ENCODE measurements around the gene ACBD4. TPM values are rescaled to one million over a fixed set of nuclear protein-coding genes. Genes with fewer than 3 reads are reported as not detected.
A peak's percentile ranks its signal among the peaks of the same experiment; 100 is the strongest.
"Not testable (repeated sequence)": the region's sequence is repeated elsewhere in the genome, so short reads cannot be mapped to it uniquely, and the experiment has no call there.

ACBD4 gene
- total RNA-seq, 2 donors from 2014 or later = 20.8 to 21.1 TPM

DNA sequence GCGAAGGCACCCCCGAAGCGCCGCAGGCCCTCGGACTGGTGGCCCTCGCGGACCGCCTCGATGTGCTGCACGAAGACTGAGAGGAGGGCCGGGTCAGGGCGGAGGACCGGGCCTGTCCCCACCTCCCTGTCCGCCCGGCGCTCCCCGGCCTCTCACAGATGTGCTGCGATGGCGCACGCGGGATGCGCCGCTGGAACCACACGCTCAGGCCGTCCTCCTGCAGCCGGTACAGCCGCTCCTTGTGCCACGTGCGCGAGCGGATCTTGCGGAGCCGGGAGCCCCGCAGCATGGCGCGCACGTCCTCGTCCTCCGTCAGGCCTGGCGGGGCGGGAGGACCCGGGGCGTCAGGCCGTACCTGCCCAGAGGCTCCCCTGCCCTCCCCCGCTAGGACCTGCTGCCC, 14.4 kb upstream of the ACBD4 start:
- Histone ChIP-seq H3K36me3 (replicated peaks in 1 of 2; ENCODE audit: insufficient read depth in 1 of 2, low read depth in 2 of 2) (no peaks in the 10 kb centered on the region), H3K27me3 (no peaks in the 10 kb centered on the region), H3K4me3 (no peak overlapping the region), H3K9me3 (no peaks in the 10 kb centered on the region), H3K27ac (no peak overlapping the region), H3K4me1 (no peaks in the 10 kb centered on the region)
- WGBS, 2 donors = 81 to 93% methylated on average over 11 to 45 of the region's 45 CpGs
- TF ChIP-seq CTCF (IDR thresholded peaks at IDR 0.05) = no peak
- no peak for DNase-seq
- intact Hi-C loops (cut with DNase I) = no loop called here
- no peak for ATAC-seq

DNA sequence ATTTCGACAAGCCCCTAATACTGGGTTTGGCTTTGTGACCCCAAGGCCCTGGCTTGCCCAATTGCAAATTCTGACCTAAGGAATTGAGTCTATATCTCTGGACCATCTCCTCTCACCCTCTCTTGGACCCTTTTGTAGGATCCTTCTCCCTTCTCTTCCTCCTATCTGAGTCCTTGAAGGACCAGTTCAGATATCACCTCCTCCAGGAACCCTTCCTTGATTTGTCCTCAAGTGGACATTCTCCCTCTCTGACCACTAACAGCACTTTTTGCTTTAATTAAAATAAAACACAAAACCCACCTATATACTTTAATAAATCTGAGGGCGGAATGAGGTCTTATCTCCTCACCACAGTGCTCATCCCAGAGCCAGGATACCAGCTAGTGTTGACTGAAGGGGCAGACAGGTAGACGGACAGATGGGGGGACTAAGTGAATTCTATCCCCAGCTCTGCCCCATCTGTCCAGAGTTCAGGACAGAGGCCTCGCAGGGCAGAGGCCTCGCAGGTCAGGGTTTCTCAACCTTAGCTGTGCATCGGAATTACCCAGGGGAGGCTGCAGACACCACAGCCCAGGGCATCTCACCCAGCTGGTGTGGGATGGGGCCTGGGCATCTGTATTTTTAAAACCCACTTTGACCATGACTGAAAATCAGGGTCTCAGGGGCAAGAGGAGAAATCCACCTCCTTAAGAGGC, 12.3 kb upstream of the ACBD4 start:
- Histone ChIP-seq H3K4me3 (no peak overlapping the region), H3K36me3 (replicated peaks in 1 of 2; ENCODE audit: insufficient read depth in 1 of 2, low read depth in 2 of 2) (no peaks in the 10 kb centered on the region), H3K9me3 (no peaks in the 10 kb centered on the region), H3K27ac (no peak overlapping the region), H3K27me3 (no peaks in the 10 kb centered on the region), H3K4me1 (peaks cover 10% of the 10 kb centered on the region)
- WGBS, 2 donors = 76 to 78% methylated on average over 3 to 6 of the region's 6 CpGs
- TF ChIP-seq POLR2A (IDR thresholded peaks at IDR 0.05) = no peak
- no peak for ATAC-seq
- intact Hi-C loops (cut with DNase I) = no loop called here
- DNase-seq = no peak

GRCh38 chr17:45123930-45124796, 11.3 kb upstream of the ACBD4 start:
- DNase-seq = peak in 1 of 4 donors; percentile 43
- no peak overlapping the region for H3K27ac ChIP-seq
- TF ChIP-seq CTCF (IDR thresholded peaks at IDR 0.05) (no peak), POLR2A (IDR thresholded peaks at IDR 0.05) (peak in 1 of 3 donors; percentile 2)
- H3K36me3 ChIP-seq (replicated peaks in 1 of 2; ENCODE audit: insufficient read depth in 1 of 2, low read depth in 2 of 2) = no peaks in the 10 kb centered on the region
- ATAC-seq = no peak
- peaks cover 13% of the 10 kb centered on the region for H3K4me1 ChIP-seq
- intact Hi-C loops (cut with DNase I) = no loop called here
- no peaks in the 10 kb centered on the region for H3K27me3 ChIP-seq
- 79 to 89% methylated on average over 7 to 14 of the region's 15 CpGs for WGBS, 2 donors
- no peak overlapping the region for H3K4me3 ChIP-seq
- no peaks in the 10 kb centered on the region for H3K9me3 ChIP-seq

GRCh38 chr17:45124797-45125122, 10.7 kb upstream of the ACBD4 start:
- DNase-seq; ATAC-seq; intact Hi-C loops (cut with DNase I); H3K9me3 ChIP-seq; H3K27ac ChIP-seq; H3K27me3 ChIP-seq; H3K36me3 ChIP-seq (replicated peaks in 1 of 2; ENCODE audit: insufficient read depth in 1 of 2, low read depth in 2 of 2); H3K4me3 ChIP-seq: not testable (repeated sequence)
- WGBS, 2 donors = 67 to 86% methylated on average over 5 of the region's 5 CpGs
- peaks cover 13% of the 10 kb centered on the region for H3K4me1 ChIP-seq

DNA sequence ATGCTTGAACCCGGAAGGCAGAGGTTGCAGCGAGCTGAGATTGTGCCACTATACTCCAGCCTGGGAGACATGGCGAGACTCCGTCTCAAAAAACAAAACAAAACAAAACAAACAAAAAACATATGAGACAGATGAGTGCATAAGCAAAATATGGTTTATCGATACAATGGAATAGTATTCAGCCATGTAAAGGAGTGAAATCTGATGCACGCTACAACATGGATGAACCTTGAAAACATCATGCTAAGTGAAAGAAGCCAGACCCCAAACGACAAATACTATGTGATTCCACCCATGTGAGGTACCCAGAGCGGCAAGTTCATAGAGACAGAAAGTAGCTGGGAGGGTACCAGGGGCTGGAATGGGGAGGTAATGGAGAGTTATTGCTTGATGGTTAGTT, 10.0 kb upstream of the ACBD4 start:
- TF ChIP-seq POLR2A (IDR thresholded peaks at IDR 0.05) = no peak
- Histone ChIP-seq H3K4me1 (peaks cover 13% of the 10 kb centered on the region), H3K27me3 (no peaks in the 10 kb centered on the region), H3K27ac (no peak overlapping the region), H3K9me3 (no peaks in the 10 kb centered on the region), H3K36me3 (replicated peaks in 1 of 2; ENCODE audit: insufficient read depth in 1 of 2, low read depth in 2 of 2) (no peaks in the 10 kb centered on the region), H3K4me3 (no peak overlapping the region)
- 97 to 99% methylated on average over 8 of the region's 8 CpGs for WGBS, 2 donors
- no peak for DNase-seq
- intact Hi-C loops (cut with DNase I) = no loop called here
- ATAC-seq = no peak

DNA sequence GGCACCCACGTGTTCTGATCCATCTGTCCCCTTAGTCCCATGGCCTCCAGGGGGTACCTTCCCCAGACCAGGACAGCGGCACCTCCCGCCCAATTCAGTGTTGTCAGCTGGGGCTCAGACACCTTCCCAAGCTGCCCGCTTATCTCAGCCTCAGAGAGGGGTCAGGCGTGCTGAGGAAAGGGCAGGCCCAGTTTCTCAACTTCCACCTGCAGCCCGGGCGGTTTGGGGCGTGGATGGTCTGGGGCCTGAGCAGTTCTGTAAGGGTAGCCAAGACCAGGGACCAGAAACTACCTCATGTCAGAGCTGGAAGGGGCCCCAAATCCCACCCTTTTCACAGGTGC, 8.3 kb upstream of the ACBD4 start:
- H3K36me3 ChIP-seq (replicated peaks in 1 of 2; ENCODE audit: insufficient read depth in 1 of 2, low read depth in 2 of 2) = no peaks in the 10 kb centered on the region
- no peak for DNase-seq
- H3K27me3 ChIP-seq = no peaks in the 10 kb centered on the region
- H3K27ac ChIP-seq = peak overlapping the region in 3 of 4 donors; percentile 42 to 61 (median 48)
- 86 to 92% methylated on average over 1 to 8 of the region's 8 CpGs for WGBS, 2 donors
- no peaks in the 10 kb centered on the region for H3K9me3 ChIP-seq
- intact Hi-C loops (cut with DNase I) = no loop called here
- H3K4me1 ChIP-seq = peaks cover 28% of the 10 kb centered on the region
- TF ChIP-seq CTCF (IDR thresholded peaks at IDR 0.05) (no peak), POLR2A (IDR thresholded peaks at IDR 0.05) (no peak)
- no peak overlapping the region for H3K4me3 ChIP-seq
- ATAC-seq = no peak

Measured in body of pancreas (tissue), 4 donors.